IPS-NIHi11 (cell line): ENCODE data around the gene HOXC10.

ENCODE experiments used
- DNase-seq: peaks from one replicate; pipeline ENCODE4 v3.0.0; 2012; ENCODE audit warnings: mixed read lengths, low spot score

HOXC10 gene

DNA sequence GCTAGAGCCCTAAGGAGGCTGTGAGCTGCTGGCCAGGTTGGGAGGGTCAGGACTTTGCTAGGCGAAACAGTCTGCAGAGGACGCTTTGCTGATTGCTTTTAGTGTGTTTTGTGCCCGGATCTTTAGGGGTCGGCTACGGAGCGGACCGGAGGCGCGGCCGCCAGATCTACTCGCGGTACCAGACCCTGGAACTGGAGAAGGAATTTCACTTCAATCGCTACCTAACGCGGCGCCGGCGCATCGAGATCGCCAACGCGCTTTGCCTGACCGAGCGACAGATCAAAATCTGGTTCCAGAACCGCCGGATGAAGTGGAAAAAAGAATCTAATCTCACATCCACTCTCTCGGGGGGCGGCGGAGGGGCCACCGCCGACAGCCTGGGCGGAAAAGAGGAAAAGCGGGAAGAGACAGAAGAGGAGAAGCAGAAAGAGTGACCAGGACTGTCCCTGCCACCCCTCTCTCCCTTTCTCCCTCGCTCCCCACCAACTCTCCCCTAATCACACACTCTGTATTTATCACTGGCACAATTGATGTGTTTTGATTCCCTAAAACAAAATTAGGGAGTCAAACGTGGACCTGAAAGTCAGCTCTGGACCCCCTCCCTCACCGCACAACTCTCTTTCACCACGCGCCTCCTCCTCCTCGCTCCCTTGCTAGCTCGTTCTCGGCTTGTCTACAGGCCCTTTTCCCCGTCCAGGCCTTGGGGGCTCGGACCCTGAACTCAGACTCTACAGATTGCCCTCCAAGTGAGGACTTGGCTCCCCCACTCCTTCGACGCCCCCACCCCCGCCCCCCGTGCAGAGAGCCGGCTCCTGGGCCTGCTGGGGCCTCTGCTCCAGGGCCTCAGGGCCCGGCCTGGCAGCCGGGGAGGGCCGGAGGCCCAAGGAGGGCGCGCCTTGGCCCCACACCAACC is 44.8 kb downstream of the HOXC10 start:
- no peak for DNase-seq

DNA sequence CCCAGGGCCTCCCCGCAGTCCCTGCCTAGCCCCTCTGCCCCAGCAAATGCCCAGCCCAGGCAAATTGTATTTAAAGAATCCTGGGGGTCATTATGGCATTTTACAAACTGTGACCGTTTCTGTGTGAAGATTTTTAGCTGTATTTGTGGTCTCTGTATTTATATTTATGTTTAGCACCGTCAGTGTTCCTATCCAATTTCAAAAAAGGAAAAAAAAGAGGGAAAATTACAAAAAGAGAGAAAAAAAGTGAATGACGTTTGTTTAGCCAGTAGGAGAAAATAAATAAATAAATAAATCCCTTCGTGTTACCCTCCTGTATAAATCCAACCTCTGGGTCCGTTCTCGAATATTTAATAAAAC is 45.5 kb downstream of the HOXC10 start:
- DNase-seq: no peak

DNA sequence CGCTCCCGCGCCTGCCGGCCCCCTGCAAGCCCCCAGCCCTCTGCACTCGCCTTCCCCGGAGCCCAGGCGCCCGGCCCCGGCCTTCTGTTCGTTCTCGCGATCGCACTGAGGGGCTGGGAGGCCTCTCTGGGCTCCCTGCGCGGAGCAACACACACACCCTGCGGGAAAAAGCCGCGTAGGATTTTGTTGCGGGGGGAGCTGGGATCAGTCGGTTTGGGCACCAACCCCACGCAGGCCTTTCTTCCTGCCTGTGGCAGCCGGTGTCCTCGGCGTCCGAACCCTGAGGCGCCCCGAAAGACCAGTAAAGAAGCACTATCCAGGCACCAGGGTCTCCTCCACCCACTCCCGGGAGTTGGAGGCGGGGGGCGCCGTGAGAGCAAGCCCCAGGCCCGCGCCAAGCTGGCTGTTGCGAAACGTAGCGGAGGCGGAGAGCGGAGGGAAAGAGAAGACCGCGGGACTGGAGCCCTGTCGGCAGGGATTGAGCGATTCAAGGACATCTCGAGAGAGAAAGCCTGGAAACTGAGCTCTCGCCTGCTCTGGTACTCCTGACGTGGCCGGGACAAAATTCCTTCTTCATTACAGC is 46.0 kb downstream of the HOXC10 start:
- no peak for DNase-seq

DNA sequence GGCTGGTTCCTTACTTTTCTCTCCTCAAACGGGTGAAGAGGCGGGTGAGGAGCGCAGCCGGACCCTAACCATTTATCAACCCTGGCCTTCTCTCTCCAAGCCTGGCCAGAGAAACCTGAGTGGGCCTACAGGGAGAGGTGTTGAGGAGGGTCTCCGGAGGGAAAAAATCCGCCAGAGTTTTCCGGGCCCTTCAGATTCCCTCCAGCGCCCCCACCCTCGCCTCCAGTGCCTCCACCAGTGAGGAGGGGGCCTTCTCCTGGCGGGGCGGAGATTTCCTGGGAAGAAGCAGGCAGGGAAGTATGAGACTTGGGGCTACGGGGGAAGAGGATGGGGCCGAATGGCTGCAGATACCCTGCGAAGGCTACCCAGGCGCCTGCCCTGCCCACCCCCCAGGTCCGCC is 46.5 kb downstream of the HOXC10 start:
- no peak for DNase-seq

DNA sequence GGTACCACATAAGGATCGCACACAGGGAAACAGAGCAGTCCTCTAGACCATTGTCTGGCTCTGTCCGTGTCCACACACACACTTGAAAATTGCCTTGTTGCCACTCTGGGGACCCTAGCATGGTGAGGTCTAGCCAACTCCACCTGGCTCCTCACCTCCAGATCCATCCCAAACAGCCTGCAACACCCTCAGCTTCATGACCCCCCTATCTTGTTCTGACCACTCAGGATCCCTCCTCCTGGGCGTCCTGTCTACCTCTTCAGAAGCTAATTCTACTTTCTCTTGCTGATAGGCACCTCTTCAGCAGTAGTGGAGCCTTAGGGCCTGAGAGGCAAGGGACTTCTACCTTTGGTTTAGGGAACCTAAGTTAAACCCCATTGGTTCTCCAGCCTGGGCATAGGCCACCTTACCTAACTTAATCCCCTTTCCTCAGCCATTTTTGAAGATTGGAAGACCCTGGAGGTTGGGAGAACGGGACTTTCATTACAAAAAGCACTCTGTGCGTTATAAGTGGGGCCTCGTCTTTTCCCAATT is 47.2 kb downstream of the HOXC10 start:
- no peak for DNase-seq

DNA sequence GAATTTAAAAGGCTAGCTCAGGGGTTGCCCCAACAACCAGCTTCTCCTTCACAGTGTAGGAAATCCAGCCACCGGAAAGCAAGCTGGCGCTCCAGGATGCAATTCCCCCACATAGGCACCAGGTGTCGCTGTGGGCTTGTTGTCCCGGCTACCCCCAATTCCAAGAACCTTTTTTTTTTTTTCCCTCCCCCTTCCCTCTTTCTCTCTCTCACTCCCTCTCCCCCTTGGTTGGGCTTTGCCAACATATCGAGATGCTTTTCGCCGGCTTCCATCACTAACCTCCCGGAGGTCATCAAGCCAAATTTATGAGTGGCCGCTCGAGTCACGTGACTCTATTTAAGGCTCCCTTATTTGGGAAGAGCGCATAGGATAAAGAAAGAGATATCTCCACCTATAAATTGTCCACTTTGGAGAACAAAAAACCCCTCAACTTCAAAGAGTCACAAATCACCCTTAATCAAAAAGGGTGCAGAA is 47.7 kb downstream of the HOXC10 start, which contains the start of gene HOXC5:
HOXC5 (plus strand) TSS at position 424 of the 474 bp plus-strand sequence. CDS start 73 bp downstream, outside the sequence.
- peak; percentile 85 for DNase-seq

DNA sequence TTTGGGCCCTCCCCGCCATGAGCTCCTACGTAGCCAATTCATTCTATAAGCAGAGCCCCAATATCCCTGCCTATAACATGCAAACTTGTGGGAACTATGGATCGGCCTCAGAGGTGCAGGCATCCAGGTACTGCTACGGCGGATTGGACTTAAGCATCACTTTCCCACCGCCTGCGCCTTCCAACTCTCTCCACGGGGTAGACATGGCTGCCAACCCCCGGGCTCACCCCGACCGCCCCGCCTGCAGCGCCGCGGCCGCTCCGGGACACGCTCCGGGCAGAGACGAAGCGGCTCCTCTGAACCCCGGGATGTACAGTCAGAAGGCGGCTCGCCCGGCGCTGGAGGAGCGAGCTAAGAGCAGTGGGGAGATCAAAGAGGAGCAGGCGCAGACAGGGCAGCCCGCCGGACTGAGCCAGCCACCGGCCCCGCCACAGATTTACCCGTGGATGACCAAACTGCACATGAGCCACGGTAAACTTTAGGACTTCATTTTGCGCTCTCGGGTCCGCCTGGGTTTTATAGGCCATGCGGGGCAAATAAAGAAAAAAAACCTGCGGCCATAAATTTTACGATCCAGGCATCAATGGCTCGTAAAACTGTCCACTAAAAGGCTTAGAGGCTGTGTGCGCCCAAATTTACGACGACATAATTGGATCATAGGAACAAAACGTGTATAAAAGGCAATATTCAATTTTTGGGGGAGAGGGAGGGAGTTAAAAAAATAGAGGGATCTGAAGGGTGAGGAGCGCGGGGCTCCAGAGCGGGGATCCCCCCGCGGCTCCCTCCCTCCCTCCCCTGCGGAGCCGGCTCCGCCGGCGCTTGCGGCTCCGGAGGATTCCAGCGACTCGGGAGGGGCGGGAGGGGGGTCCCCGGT is 48.4 kb downstream of the HOXC10 start:
- DNase-seq: no peak

DNA sequence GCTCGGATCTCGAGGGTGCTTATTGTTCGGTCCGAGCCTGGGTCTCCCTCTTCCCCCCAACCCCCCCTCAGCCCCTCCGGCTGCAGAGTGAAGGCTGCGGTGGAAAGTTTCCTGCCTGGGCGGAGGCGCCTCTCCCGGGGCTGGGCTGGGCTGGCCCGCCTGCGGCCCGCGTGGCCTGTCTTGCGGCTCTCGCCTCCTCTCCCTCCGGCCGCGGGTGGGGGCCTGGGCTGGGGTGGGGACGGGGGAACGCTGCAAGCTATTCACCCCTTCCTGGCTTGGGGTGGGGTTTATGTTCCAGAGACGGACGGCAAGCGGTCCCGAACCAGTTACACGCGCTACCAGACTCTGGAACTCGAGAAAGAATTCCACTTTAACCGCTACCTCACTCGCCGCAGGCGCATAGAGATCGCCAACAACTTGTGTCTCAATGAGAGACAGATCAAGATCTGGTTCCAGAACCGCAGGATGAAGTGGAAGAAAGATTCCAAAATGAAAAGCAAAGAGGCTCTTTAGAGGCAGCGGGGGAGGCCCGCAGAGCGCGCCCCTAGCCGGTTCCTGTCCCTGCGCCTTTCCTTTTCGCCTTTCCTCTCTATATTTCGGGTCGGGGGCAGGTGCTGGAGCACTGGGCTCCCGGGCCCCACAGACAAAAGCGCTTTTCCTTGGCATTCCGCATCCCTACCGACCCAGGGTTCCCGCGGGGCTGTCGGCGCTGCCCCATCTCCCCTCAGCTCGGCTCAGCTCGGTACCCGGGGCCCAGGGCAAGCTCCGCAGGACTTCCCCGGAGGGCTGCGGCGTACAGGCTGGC is 49.2 kb downstream of the HOXC10 start:
- no peak for DNase-seq

DNA sequence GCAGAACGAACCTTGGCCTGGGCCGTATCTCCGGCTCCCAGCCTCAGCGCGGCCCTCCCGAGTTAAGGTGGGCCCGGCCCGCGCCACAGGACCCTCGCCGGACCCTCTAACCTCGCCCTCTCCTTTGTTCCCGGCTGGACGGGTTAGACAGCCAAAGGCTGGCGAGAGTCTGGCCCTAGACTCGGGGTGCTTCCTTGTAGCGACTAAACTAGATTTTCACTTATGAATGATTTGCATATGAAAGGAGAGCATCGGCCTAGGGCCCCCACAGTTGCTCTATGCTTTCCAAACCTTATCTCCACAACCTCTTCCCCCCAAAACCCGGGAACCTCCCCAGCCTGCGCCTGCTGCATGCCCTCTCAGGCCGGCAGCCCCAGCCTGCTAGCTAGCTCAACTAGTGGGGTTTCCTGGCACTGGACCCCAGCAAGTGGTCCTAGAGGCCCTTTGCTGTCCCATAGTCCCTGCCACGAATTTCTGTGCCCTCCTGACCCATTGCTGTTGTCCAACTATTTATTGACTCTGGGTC is 49.9 kb downstream of the HOXC10 start:
- DNase-seq: no peak

DNA sequence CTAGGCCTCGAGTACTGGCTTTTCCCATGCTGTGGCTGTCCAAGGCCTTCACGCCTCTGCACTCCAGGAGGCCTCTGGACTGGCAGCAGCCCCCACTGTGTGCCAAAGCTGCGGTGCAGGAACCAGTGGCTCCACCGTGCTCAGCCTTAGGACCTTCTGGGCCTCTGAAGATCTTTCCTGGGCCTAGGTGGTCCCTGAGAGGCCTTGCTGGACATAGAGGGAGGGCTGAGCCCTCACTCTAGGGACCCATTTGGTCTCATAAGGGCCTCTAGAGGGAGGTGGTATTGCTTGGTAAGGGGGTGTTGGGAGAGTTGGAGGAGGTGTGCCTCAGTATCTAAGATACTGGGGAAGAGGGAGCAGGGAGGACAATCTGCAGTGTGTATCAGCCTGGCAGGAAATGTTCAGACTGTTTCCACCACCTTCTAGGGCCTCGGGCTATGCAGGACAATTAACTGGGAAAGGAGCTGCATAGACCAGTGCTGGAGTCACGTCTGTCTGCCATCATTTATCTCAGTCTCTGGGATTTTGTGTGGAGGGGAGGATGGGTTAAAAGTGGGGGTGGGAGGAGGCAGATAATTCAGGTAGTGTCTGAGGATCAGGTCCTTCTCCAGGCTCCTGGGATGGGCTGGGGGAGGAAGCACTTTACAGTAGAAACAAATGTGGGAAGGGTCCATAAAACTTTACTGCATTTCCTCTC is 50.8 kb downstream of the HOXC10 start:
- no peak for DNase-seq

DNA sequence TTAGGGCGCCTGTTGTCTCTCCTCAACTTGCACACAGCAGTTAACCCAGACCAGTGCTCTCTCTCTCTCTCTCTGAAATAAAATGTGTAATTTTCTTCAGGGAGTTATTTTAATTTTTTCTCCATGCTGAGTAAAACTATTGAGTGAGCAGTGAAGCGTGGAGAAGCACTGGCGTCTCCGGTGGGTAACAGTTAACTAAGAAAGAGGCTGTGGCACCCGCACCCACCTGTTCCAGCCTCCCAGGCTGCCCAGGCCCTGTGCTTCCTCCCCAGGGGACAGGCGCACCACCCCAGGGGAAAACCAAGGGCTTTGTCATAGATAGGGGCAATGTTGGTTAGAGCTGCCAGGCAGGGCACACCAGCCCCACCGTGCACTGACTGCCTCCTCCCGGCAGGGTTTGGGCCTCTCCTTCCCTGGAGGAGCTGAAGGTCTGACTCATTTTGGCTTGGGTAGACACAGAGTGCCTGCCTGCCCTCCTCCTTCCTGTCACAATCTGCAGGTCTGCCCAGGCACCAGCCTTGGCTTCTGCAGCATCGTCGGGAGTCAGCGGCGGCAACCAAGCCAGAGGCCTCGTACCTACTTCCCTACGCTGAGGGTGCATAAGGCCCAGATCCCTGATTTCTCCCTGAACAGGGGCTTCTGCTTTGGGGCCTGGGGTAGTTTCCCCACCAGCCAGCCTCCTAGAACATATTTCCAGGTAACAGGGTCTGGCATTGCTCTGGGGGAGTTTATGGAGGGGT is 51.8 kb downstream of the HOXC10 start:
- DNase-seq: no peak

DNA sequence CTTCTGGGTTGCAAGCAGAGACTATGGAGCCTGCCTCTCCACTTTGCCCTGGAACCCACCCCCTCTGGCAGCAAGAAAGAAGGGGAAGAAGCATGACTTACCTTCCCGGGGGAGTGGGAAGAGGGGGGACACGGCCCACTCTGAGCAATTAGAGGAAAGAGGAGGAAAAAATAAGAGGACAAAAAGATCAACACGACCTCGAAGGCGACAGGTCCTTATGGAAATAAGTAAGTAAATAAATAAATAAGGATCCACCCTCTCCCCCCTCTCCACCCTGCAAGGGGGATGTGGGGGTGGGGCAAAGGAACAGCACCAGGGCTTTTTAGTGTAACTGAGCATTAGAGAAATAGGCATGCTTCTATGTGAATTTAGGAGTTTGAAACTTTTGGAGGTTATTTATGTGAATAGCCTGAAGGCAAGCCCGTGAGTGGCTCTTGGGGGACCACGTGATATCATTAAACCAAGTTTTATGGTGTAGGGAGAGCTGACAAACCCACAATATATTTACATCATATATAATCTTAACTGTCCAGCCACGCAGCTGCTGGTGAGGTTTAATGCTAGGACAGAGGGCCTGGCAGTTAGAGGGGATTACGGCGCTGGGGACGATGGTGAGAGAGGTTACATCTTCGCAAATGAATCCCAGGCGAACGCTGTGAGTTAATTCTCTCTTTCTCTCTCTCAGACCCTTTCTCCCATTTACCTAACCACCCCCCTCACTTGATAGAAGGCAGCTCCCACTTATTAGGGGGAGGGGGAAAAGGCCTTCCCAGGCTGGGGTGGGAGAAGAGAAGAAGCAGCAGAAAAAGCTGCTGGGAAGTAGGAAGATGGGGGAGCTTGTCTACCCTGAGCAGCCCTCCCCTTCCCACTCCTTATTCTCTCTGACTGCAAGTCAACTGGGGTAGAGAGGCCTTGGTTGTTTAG is 52.7 kb downstream of the HOXC10 start:
- DNase-seq: no peak

DNA sequence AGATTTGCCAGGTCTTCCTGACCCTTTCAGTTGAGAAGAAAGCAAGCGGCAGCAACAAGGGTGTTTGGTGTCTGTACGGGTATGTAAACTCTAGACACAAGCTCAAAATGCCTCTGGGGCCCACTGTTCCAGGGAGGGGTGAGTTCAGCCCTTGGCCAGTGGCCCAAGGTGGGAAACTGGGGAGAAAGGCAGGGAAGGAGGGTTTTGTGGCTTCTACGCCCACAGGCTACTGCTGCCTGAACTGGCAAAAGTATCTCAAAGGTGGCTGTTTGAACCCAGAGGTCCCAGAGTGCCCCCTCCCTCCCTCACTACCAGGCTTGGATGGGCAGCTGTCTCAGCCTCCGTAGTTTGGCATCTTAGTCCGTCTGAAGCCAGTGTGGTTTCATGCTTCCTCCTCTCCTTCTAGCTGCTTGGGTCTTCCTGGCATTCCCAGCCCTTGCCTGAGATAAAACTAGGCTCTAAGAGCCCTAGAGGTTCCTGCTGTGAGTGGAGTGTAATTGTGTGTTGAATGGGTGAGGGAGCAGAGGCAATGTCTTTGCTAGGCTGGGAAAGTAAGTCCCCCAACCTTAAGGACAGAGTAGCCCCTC is 53.4 kb downstream of the HOXC10 start:
- DNase-seq: no peak

DNA sequence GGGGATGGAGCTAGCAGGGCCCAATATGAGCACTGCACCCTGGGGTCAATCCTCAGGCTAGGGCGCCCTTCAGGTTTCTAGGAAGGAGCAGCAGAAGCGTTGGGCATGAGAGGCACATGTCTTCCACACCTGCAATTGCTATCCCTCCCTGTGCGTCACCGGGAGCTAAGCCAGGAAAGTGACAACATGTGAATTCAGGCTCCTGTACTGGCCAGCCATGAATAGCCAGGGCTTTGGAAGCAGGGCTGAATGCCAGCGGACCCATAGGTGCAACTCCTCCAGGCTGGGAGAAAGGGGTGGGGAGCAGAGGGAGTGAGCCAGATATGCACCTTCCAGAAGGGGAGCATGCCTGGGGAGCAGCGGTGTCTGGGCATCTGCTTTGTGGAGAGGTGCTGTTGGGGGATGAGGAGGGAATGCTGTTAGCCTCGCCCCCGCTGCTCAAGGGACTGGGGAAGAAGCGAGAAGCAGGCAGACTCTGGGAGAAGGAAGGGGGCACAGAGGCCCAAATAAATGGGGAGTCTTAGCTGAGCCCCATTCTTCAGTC is 54.0 kb downstream of the HOXC10 start:
- no peak for DNase-seq

DNA sequence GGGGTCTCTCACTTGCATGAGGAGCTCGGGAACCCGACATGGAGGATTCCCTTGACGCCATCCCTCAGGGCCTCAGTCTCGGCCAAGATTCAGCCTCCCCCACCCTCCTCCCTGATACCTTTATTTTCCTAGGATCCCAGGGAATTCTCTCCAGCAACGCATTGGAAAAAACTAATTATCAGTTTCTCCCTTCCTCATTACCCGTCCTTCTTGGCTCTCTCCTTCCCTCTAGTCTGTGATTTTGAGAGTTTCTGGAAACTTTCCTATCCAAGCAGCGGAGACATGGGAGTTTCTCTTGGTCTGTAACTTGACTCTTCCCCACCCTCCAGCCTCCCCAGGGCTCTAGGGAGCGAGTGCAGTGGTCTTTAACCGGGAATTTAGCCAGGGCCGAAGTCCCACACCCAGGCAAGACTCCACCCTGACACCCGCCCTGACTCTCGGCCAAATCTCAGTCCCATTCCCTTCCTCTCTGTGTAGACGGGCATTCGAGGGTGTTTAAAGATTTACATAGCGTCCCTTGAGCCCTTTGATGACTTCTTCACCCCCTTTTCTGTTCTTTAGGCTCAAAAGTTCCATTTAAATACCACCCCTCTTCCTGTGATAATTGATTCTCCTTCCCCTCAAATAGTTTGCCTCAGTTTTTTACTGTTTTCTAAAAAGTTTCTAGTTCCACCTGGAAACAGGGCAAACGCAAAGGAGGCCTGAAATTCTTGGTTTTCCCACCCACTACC is 54.6 kb downstream of the HOXC10 start:
- DNase-seq: no peak
